NOMO-1 treated with dmso at 0.1 percent for 144 hours (cell line): Measurements from ENCODE around the gene TMTC2.

Experiments
- DNase-seq: peaks from one replicate; lab custom pipeline; 2025; ENCODE audit not compliant: unreplicated experiment; lab: John Stamatoyannopoulos, UW

Gene TMTC2

GRCh38 chr12:83179999-83180398 is 493.3 kb downstream of the TMTC2 start:
- no peak for DNase-seq

GRCh38 chr12:83181074-83181473 is 494.4 kb downstream of the TMTC2 start:
- no peak for DNase-seq

- DNase-seq: no peak
These were observed 496.4 kb downstream of the TMTC2 start for GRCh38 chr12:83183132-83183531.
